ENCODE results near the gene SYDE1.

GRCh38 chr19:15111758-15112157 lies 4.6 kb downstream of the SYDE1 start:
- TF ChIP-seq POLR2A (IDR thresholded peaks at IDR 0.05) (no peak), CTCF (IDR thresholded peaks at IDR 0.05) (no peak)

Data from sigmoid colon (tissue), 3 donors.